GM12892 (cell line): ENCODE measurements around the gene REEP2.

ENCODE experiments used
- POLR2A ChIP-seq: IDR thresholded peaks from 2 replicates; pipeline ENCODE4 v1.6.1; 2011; ENCODE audit warnings: low read depth, low read length, control low read depth
- POLR2AphosphoS5 ChIP-seq: IDR thresholded peaks from 2 replicates; pipeline ENCODE4 v1.6.1; 2011; ENCODE audit warnings: low read depth, low read length, control low read depth

DNA sequence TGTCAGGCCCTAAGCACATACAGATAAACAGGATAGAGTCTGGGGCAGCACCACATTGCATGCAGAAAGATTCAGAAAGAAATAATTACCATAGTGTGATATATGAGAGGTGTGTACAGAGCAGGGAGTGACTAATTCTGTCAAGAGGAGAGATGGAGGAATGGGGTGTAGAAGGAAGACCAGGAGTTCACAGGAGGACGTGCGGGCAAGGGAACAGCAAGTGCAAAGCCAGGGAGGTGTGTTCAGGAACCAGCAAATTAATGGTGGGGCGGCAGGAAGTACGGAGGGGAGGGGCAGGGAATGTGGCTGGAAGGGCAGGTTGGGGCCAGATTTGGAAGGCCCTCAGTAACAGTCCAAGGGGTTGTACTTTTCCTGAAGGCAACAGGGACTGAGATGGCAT, 43.8 kb downstream of the REEP2 start:
- TF ChIP-seq POLR2A (no peak), POLR2AphosphoS5 (no peak)
